ENCODE data around the gene PPP1R15A. TPM values are rescaled to one million over a fixed set of nuclear protein-coding genes. Genes with fewer than 3 reads are reported as not detected.
"Not testable (repeated sequence)": the region's sequence is repeated elsewhere in the genome, so short reads cannot be mapped to it uniquely, and the experiment has no call there.

Gene PPP1R15A
- total RNA-seq, 1 experiment from 2014 or later, result 17.0 TPM

GRCh38 chr19:48873476-48874302 lies 1.5 kb downstream of the PPP1R15A start (continued):
- TF ChIP-seq ZBTB43 (CRISPR knock-in tag; IDR thresholded peaks at IDR 0.05), result no peak
- no peak for TF ChIP-seq USF1 (CRISPR knock-in tag; IDR thresholded peaks at IDR 0.05)
- TF ChIP-seq E2F5 (CRISPR knock-in tag; IDR thresholded peaks at IDR 0.05), result no peak
- no peak for TF ChIP-seq PRDM15 (CRISPR knock-in tag; IDR thresholded peaks at IDR 0.05)

- no peak for TF ChIP-seq RELA (CRISPR knock-in tag; IDR thresholded peaks at IDR 0.05; ENCODE audit: borderline replicate concordance)
- peak overlapping the region; percentile 24; the same call in 1 of the 2 replicates for H3K4me3 Mint-ChIP-seq
- no peaks in the 10 kb centered on the region for H3K9me3 Mint-ChIP-seq
- H3K27ac Mint-ChIP-seq, result no peak overlapping the region
- H3K27me3 Mint-ChIP-seq (ENCODE audit: low read depth), result no peaks in the 10 kb centered on the region
- CTCF ChIA-PET, result interaction anchor here (0.5 to 1.5 kb wide), 4 partner anchors 25 to 30 kb away, joined by 3 to 4 read pairs (median 3); no protein-coding TSS in a partner anchor
- ATAC-seq (no peak), DNase-seq (ENCODE audit: low spot score) (no peak)
- POLR2A ChIA-PET, result interaction anchor here (2.5 to 3.3 kb wide), 2 partner anchors 11 to 22 kb away, joined by 12 to 15 read pairs; no protein-coding TSS in a partner anchor
- peaks cover 18% of the 10 kb centered on the region for H3K4me1 Mint-ChIP-seq
- peaks cover 27% of the 10 kb centered on the region for H3K36me3 Mint-ChIP-seq
Measured at GRCh38 chr19:48874303-48875135, 2.3 kb downstream of the PPP1R15A start.

GRCh38 chr19:48876043-48876981 lies 4.1 kb downstream of the PPP1R15A start:
- H3K27me3 Mint-ChIP-seq (ENCODE audit: low read depth); CTCF ChIA-PET; ATAC-seq; POLR2A ChIA-PET; H3K9me3 Mint-ChIP-seq; DNase-seq (ENCODE audit: low spot score); H3K4me3 Mint-ChIP-seq: not testable (repeated sequence)
- H3K4me1 Mint-ChIP-seq, result peaks cover 26% of the 10 kb centered on the region
- peaks cover 27% of the 10 kb centered on the region for H3K36me3 Mint-ChIP-seq
- peak overlapping the region; percentile 21; the same call in 1 of the 2 replicates for H3K27ac Mint-ChIP-seq

- ChIA-PET POLR2A (no interaction called here), CTCF (interaction anchor here (1.0 kb wide), 1 partner anchor 22 kb away, joined by 3 read pairs; the partner anchor contains the start of gene NUCB1)
- Mint-ChIP-seq H3K4me1 (peaks cover 31% of the 10 kb centered on the region), H3K36me3 (peaks cover 25% of the 10 kb centered on the region), H3K4me3 (no peak overlapping the region), H3K9me3 (no peaks in the 10 kb centered on the region), H3K27me3 (ENCODE audit: low read depth) (no peaks in the 10 kb centered on the region), H3K27ac (no peak overlapping the region)
- DNase-seq (ENCODE audit: low spot score), result no peak
- no peak for ATAC-seq
- TF ChIP-seq SOX15 (CRISPR knock-in tag; IDR thresholded peaks at IDR 0.05) (no peak), CBFB (CRISPR knock-in tag; IDR thresholded peaks at IDR 0.05; ENCODE audit: low read depth) (no peak), NR3C1 (CRISPR knock-in tag; conservative IDR thresholded peaks at IDR 0.05; ENCODE audit: low read depth) (no peak), TEAD1 (CRISPR knock-in tag; IDR thresholded peaks at IDR 0.05) (no peak), ZNF416 (CRISPR knock-in tag; IDR thresholded peaks at IDR 0.05) (no peak), FOXK1 (CRISPR knock-in tag; IDR thresholded peaks at IDR 0.05) (no peak), PREB (CRISPR knock-in tag; IDR thresholded peaks at IDR 0.05; ENCODE audit: borderline replicate concordance) (no peak), FOXP4 (CRISPR knock-in tag; IDR thresholded peaks at IDR 0.05) (no peak), TP53 (CRISPR knock-in tag; IDR thresholded peaks at IDR 0.05) (no peak), NFATC4 (CRISPR knock-in tag; IDR thresholded peaks at IDR 0.05) (no peak)
Measured at GRCh38 chr19:48877855-48878195, 5.6 kb downstream of the PPP1R15A start.
